Embryonic facial prominence (tissue), 1 donor: ENCODE results near the gene RNASE13.
"Not testable (repeated sequence)": the region's sequence is repeated elsewhere in the genome, so short reads cannot be mapped to it uniquely, and the experiment has no call there.

Experiments used
- DNase-seq: peaks from one replicate; pipeline ENCODE4 v3.0.0-alpha.2; 2016; ENCODE audit errors: extremely low spot score

The RNASE13 gene

GRCh38 chr14:21023174-21023573 is 11.4 kb downstream of the RNASE13 start:
- DNase-seq: no peak

- no peak for DNase-seq
These were observed 11.9 kb downstream of the RNASE13 start for GRCh38 chr14:21022686-21023085.

- DNase-seq: no peak
These were observed 13.5 kb downstream of the RNASE13 start for GRCh38 chr14:21020977-21021545.

- no peak for DNase-seq
These were observed 15.2 kb downstream of the RNASE13 start for GRCh38 chr14:21019366-21019765.

GRCh38 chr14:21018781-21019180 is 15.8 kb downstream of the RNASE13 start:
- no peak for DNase-seq

- no peak for DNase-seq
These were observed 16.3 kb downstream of the RNASE13 start for GRCh38 chr14:21018286-21018685.

- DNase-seq: no peak
These were observed 16.9 kb downstream of the RNASE13 start for GRCh38 chr14:21017528-21018245.

GRCh38 chr14:21016413-21017190 is 18.0 kb downstream of the RNASE13 start:
- no peak for DNase-seq

GRCh38 chr14:21015312-21015711 is 19.3 kb downstream of the RNASE13 start:
- no peak for DNase-seq

- DNase-seq: peak; percentile 66
These were observed 19.8 kb downstream of the RNASE13 start for GRCh38 chr14:21014761-21015190.

- no peak for DNase-seq
These were observed 23.5 kb downstream of the RNASE13 start for GRCh38 chr14:21011136-21011535.

- not testable (repeated sequence) for DNase-seq
These were observed 24.9 kb downstream of the RNASE13 start for GRCh38 chr14:21009721-21010120.

- no peak for DNase-seq
These were observed 30.7 kb downstream of the RNASE13 start for GRCh38 chr14:21003788-21004346.

- DNase-seq: no peak
These were observed 33.4 kb downstream of the RNASE13 start for GRCh38 chr14:21001218-21001617.

- no peak for DNase-seq
These were observed 35.0 kb downstream of the RNASE13 start for GRCh38 chr14:20999591-20999990.

GRCh38 chr14:20998674-20999366 is 35.8 kb downstream of the RNASE13 start, which contains the start of gene SLC39A2:
TSS of gene SLC39A2 (plus strand) at chr14:20999293. CDS start at chr14:20999447, 154 bp downstream.
- no peak for DNase-seq

GRCh38 chr14:20998139-20998538 is 36.5 kb downstream of the RNASE13 start:
- DNase-seq: no peak

- DNase-seq: no peak
These were observed 37.0 kb downstream of the RNASE13 start for GRCh38 chr14:20997564-20997963.

- DNase-seq: no peak
These were observed 37.5 kb downstream of the RNASE13 start for GRCh38 chr14:20997115-20997514.

GRCh38 chr14:20996521-20996920 is 38.1 kb downstream of the RNASE13 start:
- DNase-seq: no peak

- DNase-seq: peak; percentile 94
These were observed 44.6 kb downstream of the RNASE13 start, which contains the start of gene METTL17 for GRCh38 chr14:20989787-20990600. TSS of gene METTL17 (plus strand) at chr14:20989980. CDS start at chr14:20990003, 23 bp downstream.
